ENCODE results near the gene NRXN2.
"Not testable (repeated sequence)": the region's sequence is repeated elsewhere in the genome, so short reads cannot be mapped to it uniquely, and the experiment has no call there.

Gene NRXN2

GRCh38 chr11:64561984-64562722 lies 160.8 kb downstream of the NRXN2 start:
- no peaks in the 10 kb centered on the region for H4K20me1 ChIP-seq (ENCODE audit: insufficient read depth)
- H3K4me3 ChIP-seq (IDR thresholded peaks at IDR 0.05; ENCODE audit: insufficient read depth, low read depth, low read length), result no peak overlapping the region
- H3K36me3 ChIP-seq (ENCODE audit: insufficient read depth), result no peaks in the 10 kb centered on the region
- no peak overlapping the region for H3K9ac ChIP-seq
- H3K4me2 ChIP-seq, result no peak overlapping the region
- H3K79me2 ChIP-seq (ENCODE audit: insufficient read depth, low read depth), result no peaks in the 10 kb centered on the region
- no peak for TF ChIP-seq CTCF (conservative IDR thresholded peaks at IDR 0.05; ENCODE audit: low read depth, low read length)
- H3K27ac ChIP-seq, result no peak overlapping the region
- H3K27me3 ChIP-seq (ENCODE audit: insufficient read depth, low read depth), result peaks cover 65% of the 10 kb centered on the region
- H2AFZ ChIP-seq (ENCODE audit: low read depth), result no peak overlapping the region
- H3K4me1 ChIP-seq (ENCODE audit: low read depth, poor library complexity, severe bottlenecking), result no peaks in the 10 kb centered on the region

- not testable (repeated sequence) for H2AFZ ChIP-seq (ENCODE audit: low read depth); H4K20me1 ChIP-seq (ENCODE audit: insufficient read depth); H3K4me3 ChIP-seq (IDR thresholded peaks at IDR 0.05; ENCODE audit: insufficient read depth, low read depth, low read length); H3K4me1 ChIP-seq (ENCODE audit: low read depth, poor library complexity, severe bottlenecking); H3K27ac ChIP-seq; H3K9ac ChIP-seq; H3K4me2 ChIP-seq; H3K36me3 ChIP-seq (ENCODE audit: insufficient read depth); H3K79me2 ChIP-seq (ENCODE audit: insufficient read depth, low read depth)
- peaks cover 67% of the 10 kb centered on the region for H3K27me3 ChIP-seq (ENCODE audit: insufficient read depth, low read depth)
Measured at GRCh38 chr11:64561429-64561828, 161.6 kb downstream of the NRXN2 start.

GRCh38 chr11:64560941-64561340 lies 162.1 kb downstream of the NRXN2 start:
- Histone ChIP-seq H3K36me3 (ENCODE audit: insufficient read depth) (no peaks in the 10 kb centered on the region), H4K20me1 (ENCODE audit: insufficient read depth) (no peaks in the 10 kb centered on the region), H3K27ac (no peak overlapping the region), H3K4me2 (no peak overlapping the region), H2AFZ (ENCODE audit: low read depth) (no peak overlapping the region), H3K9ac (no peak overlapping the region), H3K79me2 (ENCODE audit: insufficient read depth, low read depth) (no peaks in the 10 kb centered on the region), H3K27me3 (ENCODE audit: insufficient read depth, low read depth) (peaks cover 72% of the 10 kb centered on the region), H3K4me3 (IDR thresholded peaks at IDR 0.05; ENCODE audit: insufficient read depth, low read depth, low read length) (no peak overlapping the region), H3K4me1 (ENCODE audit: low read depth, poor library complexity, severe bottlenecking) (no peaks in the 10 kb centered on the region)
- no peak for TF ChIP-seq CTCF (conservative IDR thresholded peaks at IDR 0.05; ENCODE audit: low read depth, low read length)

GRCh38 chr11:64560139-64560771 lies 162.7 kb downstream of the NRXN2 start:
- H2AFZ ChIP-seq (ENCODE audit: low read depth), result no peak overlapping the region
- H3K27me3 ChIP-seq (ENCODE audit: insufficient read depth, low read depth), result peaks cover 78% of the 10 kb centered on the region
- H3K27ac ChIP-seq, result no peak overlapping the region
- no peak overlapping the region for H3K4me2 ChIP-seq
- no peak overlapping the region for H3K9ac ChIP-seq
- no peaks in the 10 kb centered on the region for H3K36me3 ChIP-seq (ENCODE audit: insufficient read depth)
- no peaks in the 10 kb centered on the region for H3K4me1 ChIP-seq (ENCODE audit: low read depth, poor library complexity, severe bottlenecking)
- no peaks in the 10 kb centered on the region for H3K79me2 ChIP-seq (ENCODE audit: insufficient read depth, low read depth)
- no peak for TF ChIP-seq CTCF (conservative IDR thresholded peaks at IDR 0.05; ENCODE audit: low read depth, low read length)
- no peak overlapping the region for H3K4me3 ChIP-seq (IDR thresholded peaks at IDR 0.05; ENCODE audit: insufficient read depth, low read depth, low read length)
- no peaks in the 10 kb centered on the region for H4K20me1 ChIP-seq (ENCODE audit: insufficient read depth)

Data from KMS-11 (cell line).